Thymus (tissue), 11 donors: ENCODE measurements around the gene ENAH. TPM values are rescaled to one million over a fixed set of nuclear protein-coding genes. Genes with fewer than 3 reads are reported as not detected.

Experiments used
- DNase-seq, 9 donors: peaks; one replicate each; pipeline ENCODE4 v3.0.0-alpha.2; 2013; ENCODE audit warnings: low spot score in 9 of 9, low read depth in 6 of 9, missing footprints in 1 of 9
- H3K27ac ChIP-seq, 2 donors: one replicate each; pipeline ENCODE4 v1.5.1; 2013; ENCODE audit warnings: control low read depth in 1 of 2, low read depth in 1 of 2, low read length in 1 of 2, mild to moderate bottlenecking in 1 of 2, moderate library complexity in 1 of 2
- H3K27me3 ChIP-seq, 2 donors: one replicate each; pipeline ENCODE4 v1.5.1; 2013; ENCODE audit warnings: low read length in 1 of 2; ENCODE audit not compliant: control insufficient read depth in 2 of 2, insufficient read depth in 1 of 2
- H3K36me3 ChIP-seq, 2 donors: one replicate each; pipeline ENCODE4 v1.5.1; 2013; ENCODE audit warnings: low read length in 1 of 2, mild to moderate bottlenecking in 1 of 2, moderate library complexity in 1 of 2; ENCODE audit not compliant: control insufficient read depth in 2 of 2, insufficient read depth in 2 of 2
- H3K4me1 ChIP-seq, 2 donors: one replicate each; pipeline ENCODE4 v1.5.1; 2013; ENCODE audit warnings: low read length in 2 of 2; ENCODE audit not compliant: control insufficient read depth in 2 of 2, insufficient read depth in 2 of 2
- H3K4me3 ChIP-seq, 2 donors: one replicate each; pipeline ENCODE4 v1.5.1; 2013; ENCODE audit warnings: low read length in 2 of 2, control low read depth in 1 of 2, mild to moderate bottlenecking in 1 of 2
- H3K9me3 ChIP-seq, 2 donors: one replicate each; pipeline ENCODE4 v1.5.1; 2013; ENCODE audit warnings: low read length in 1 of 2, mild to moderate bottlenecking in 1 of 2; ENCODE audit not compliant: control insufficient read depth in 2 of 2, insufficient read depth in 1 of 2
- WGBS: extraction: QIAGEN DNeasy Blood & Tissue Kit; methylation state at CpG from one replicate; pipeline ENCODE4 v1.1.7; 2013; 5-methylcytosine and 5-hydroxymethylcytosine counted together
- polyA plus RNA-seq: library from polyadenylated mRNA; stranded (reverse); fragments of 200-250 nt; gene quantifications from one replicate; pipeline ENCODE4 v1.2.3, GENCODE V29; 2013
- total RNA-seq: library from RNA; stranded (reverse); fragments of 120-200 nt; gene quantifications from one replicate; pipeline ENCODE4 v1.2.4, GENCODE V29; 2013
- donor health status: healthy.

The ENAH gene
- total and polyA plus RNA-seq, 2 donors, result 18.3 to 19.5 TPM

GRCh38 chr1:225603538-225604354 is 49.2 kb downstream of the ENAH start:
- no peaks in the 10 kb centered on the region for H3K36me3 ChIP-seq
- no peak overlapping the region for H3K27ac ChIP-seq
- no peaks in the 10 kb centered on the region for H3K27me3 ChIP-seq
- no peaks in the 10 kb centered on the region for H3K9me3 ChIP-seq
- no peaks in the 10 kb centered on the region for H3K4me1 ChIP-seq
- no peak for DNase-seq
- H3K4me3 ChIP-seq, result no peak overlapping the region

DNA sequence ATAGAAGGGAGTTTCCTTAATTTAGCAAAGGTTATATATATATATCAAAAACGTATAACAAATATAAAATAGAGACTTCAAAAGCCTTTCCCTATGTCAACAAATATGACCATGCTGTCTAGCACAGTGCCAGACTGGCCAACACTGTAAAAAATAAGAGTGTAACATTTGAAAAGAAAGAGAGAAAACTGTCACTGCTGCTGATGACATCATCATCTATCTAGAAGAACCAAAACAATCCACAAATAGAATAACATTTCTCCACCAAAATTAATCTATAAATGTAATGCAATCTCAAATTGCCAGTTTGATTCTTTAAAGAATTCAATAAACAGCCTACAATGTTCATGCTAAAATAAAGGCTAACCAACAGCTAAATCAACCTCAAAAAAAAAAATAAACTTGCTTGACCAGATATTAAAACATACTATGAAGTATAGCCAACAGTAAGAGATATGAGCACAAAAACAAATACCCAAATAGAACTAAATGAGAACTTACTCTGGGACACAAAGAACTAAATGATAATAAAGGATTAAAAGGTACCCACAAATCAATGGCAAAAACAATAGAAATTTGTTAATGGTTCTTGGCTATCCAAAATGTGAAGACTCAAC is 50.2 kb downstream of the ENAH start:
- no peak for DNase-seq

GRCh38 chr1:225601902-225602589 is 50.9 kb downstream of the ENAH start:
- Histone ChIP-seq H3K36me3 (no peaks in the 10 kb centered on the region), H3K4me1 (no peaks in the 10 kb centered on the region), H3K27me3 (no peaks in the 10 kb centered on the region), H3K9me3 (no peaks in the 10 kb centered on the region), H3K27ac (no peak overlapping the region), H3K4me3 (no peak overlapping the region)
- DNase-seq, result no peak
- 96% methylated on average over 3 of the region's 3 CpGs for WGBS

More for the DNA sequence above, 50.2 kb downstream of the ENAH start:
- Histone ChIP-seq H3K27ac (no peak overlapping the region), H3K9me3 (no peaks in the 10 kb centered on the region), H3K27me3 (no peaks in the 10 kb centered on the region), H3K4me3 (no peak overlapping the region), H3K4me1 (no peaks in the 10 kb centered on the region), H3K36me3 (no peaks in the 10 kb centered on the region)
- 91% methylated on average over 1 of the region's 1 CpG for WGBS

- H3K4me1 ChIP-seq, result no peaks in the 10 kb centered on the region
- 93% methylated on average over 2 of the region's 2 CpGs for WGBS
- H3K27me3 ChIP-seq, result no peaks in the 10 kb centered on the region
- no peaks in the 10 kb centered on the region for H3K36me3 ChIP-seq
- no peak for DNase-seq
- H3K9me3 ChIP-seq, result no peaks in the 10 kb centered on the region
- no peak overlapping the region for H3K27ac ChIP-seq
- H3K4me3 ChIP-seq, result no peak overlapping the region
Measured at GRCh38 chr1:225598847-225599246, 54.1 kb downstream of the ENAH start.

DNA sequence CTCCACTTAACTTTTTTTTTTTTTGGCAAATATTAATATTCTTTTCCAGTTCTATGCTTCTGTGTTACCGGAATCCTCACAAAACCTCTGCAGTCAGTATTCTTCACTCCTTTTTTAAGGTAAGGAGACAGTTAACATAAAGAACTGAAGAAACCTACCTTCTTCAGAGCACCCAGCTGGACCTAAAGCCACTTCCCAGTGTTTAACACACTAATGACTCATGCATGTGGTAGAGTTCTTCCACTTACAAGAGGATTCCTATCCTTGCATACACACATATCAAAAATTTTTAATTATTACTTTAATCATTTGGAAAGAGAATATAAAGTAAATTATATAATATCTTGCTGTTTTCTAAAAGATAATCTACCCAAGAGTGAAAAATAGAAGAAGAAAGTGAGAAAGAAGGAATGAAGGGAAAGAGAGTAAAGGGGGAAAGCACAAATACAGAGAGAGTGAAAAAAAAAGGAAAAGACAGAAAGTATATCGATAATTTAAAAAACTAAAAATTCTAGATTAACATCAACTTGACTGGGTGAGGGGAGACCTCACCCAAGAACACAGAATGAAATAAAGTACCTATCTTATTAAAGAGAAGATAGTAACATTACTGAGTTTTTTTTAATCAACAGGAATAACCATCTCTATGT is 54.9 kb downstream of the ENAH start:
- no peaks in the 10 kb centered on the region for H3K4me1 ChIP-seq
- no peak overlapping the region for H3K27ac ChIP-seq
- WGBS, result 97% methylated on average over 2 of the region's 2 CpGs
- no peaks in the 10 kb centered on the region for H3K27me3 ChIP-seq
- no peak for DNase-seq
- no peaks in the 10 kb centered on the region for H3K36me3 ChIP-seq
- no peaks in the 10 kb centered on the region for H3K9me3 ChIP-seq
- no peak overlapping the region for H3K4me3 ChIP-seq

DNA sequence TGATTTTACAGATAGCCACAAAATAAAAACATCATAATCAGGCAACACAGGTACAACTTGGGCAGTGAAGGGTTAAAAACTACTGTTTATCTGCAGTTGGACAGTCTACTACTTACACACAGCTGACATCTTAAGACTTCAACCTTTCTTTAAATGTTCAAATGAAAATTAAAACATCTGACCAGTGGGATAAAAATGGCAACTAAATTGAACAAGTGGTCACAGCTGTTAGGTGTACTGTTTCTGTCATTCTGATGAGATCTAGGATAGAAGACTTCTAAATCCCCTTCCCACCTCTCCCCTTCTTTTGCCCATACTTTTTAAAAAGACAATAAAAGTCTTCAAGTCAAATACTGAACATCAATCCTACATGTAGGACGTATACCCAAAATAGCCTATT is 56.2 kb downstream of the ENAH start:
- no peaks in the 10 kb centered on the region for H3K9me3 ChIP-seq
- H3K27ac ChIP-seq, result no peak overlapping the region
- no peaks in the 10 kb centered on the region for H3K4me1 ChIP-seq
- WGBS, result 99% methylated on average over 1 of the region's 1 CpG
- H3K27me3 ChIP-seq, result no peaks in the 10 kb centered on the region
- DNase-seq, result no peak
- no peak overlapping the region for H3K4me3 ChIP-seq
- H3K36me3 ChIP-seq, result no peaks in the 10 kb centered on the region

- Histone ChIP-seq H3K4me3 (no peak overlapping the region), H3K9me3 (no peaks in the 10 kb centered on the region), H3K4me1 (no peaks in the 10 kb centered on the region), H3K27ac (no peak overlapping the region), H3K36me3 (no peaks in the 10 kb centered on the region), H3K27me3 (no peaks in the 10 kb centered on the region)
- WGBS, result 88% methylated on average over 2 of the region's 2 CpGs
- no peak for DNase-seq
Measured at GRCh38 chr1:225595974-225596551, 56.9 kb downstream of the ENAH start.

GRCh38 chr1:225595452-225595851 is 57.5 kb downstream of the ENAH start:
- H3K9me3 ChIP-seq, result no peaks in the 10 kb centered on the region
- no peak for DNase-seq
- H3K27ac ChIP-seq, result no peak overlapping the region
- H3K4me1 ChIP-seq, result no peaks in the 10 kb centered on the region
- H3K4me3 ChIP-seq, result no peak overlapping the region
- no peaks in the 10 kb centered on the region for H3K36me3 ChIP-seq
- no peaks in the 10 kb centered on the region for H3K27me3 ChIP-seq
